KOPT-K1 (cell line): ENCODE results near the gene HK3.

Source experiments
- H3K27ac ChIP-seq: fragments of 200-600 bp; sonication (generic); 2 replicates; pipeline ENCODE4 v1.5.1; 2016; ENCODE audit warnings: antibody characterized with exemption, mild to moderate bottlenecking, low read depth, low read length; ENCODE audit not compliant: poor library complexity, severe bottlenecking
- H3K36me3 ChIP-seq: fragments of 200-600 bp; sonication (generic); 2 replicates; pipeline ENCODE4 v1.5.1; 2017; ENCODE audit warnings: antibody characterized with exemption, mild to moderate bottlenecking, low read length, moderate library complexity; ENCODE audit not compliant: insufficient read depth
- H3K9me3 ChIP-seq: fragments of 200-600 bp; sonication (generic); 2 replicates; pipeline ENCODE4 v1.5.1; 2017; ENCODE audit warnings: antibody characterized with exemption, low read length, mild to moderate bottlenecking; ENCODE audit not compliant: insufficient read depth, poor library complexity, severe bottlenecking

Gene HK3

DNA sequence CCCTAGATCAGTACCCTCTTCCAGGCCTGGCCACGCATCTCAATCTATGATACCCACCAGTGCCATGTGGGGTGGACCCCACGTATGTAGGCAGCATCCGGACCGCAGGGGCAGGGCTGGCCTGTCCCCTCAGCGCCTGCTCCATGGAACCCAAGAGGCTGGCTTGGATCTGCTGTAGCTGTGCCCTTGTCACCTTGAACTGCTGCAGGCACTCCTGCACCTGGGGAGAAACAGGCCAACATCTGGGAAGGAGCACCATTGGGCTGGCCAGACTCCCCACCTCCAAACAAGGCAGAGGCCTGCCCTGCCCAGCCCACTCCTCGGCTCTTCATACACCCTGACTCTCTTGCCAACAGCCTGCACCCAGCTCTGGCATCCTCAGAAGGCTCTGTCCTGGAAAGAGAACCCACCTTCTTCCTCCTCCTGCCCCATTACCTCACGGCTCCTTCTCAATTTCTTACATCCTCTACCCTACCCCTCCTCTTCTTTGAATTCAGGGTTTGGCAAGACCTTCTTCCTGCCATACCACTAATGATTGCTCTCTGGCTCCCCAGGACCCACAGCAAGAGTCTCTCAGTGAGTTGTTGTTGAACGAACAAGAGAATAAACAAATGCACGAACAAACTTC, 7.7 kb downstream of the HK3 start:
- Histone ChIP-seq H3K27ac (no peak overlapping the region), H3K36me3 (no peaks in the 10 kb centered on the region), H3K9me3 (no peaks in the 10 kb centered on the region)

DNA sequence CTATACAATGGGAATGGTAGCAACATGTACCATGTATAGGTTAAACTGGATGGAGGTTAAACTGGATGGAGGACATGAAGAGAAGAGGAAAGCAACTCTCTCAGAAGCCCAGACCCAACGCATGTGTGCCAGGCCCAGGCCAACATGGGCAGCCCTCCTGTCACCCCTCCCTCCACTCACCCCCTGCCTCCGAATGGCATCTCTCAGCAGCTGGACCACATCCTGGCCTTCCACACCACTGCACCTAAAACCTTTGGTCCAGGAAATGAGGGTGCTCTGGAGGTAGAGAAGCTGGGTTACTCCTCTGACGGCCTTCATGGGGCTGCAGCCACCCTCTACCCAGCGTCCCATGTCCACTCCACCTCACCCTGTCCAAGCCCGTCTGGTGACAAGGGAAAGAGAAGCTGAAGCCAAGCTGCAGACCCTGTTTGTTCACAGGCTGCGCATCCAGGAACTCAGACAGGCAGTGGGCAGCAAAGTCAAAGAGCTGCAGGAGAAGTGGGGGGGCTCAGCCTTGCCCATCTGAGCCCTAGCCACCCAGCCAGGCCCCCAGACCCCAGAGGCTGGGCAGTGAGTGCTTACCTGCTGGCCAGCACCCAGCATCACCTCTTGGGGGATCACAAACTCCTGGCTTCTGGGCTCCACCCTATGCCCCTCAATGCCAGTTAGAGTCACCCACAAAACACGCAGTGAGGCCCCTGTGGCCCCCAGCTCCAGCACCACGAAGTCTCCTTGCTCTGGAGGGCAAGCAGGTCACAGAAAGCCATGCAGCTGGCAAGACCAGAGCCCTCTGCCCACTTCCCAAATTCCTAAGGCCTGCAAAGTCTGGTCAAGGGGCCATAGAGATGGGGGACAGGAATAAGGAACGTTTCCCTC, 8.5 kb downstream of the HK3 start:
- no peak overlapping the region for H3K27ac ChIP-seq
- H3K9me3 ChIP-seq, result no peaks in the 10 kb centered on the region
- no peaks in the 10 kb centered on the region for H3K36me3 ChIP-seq

DNA sequence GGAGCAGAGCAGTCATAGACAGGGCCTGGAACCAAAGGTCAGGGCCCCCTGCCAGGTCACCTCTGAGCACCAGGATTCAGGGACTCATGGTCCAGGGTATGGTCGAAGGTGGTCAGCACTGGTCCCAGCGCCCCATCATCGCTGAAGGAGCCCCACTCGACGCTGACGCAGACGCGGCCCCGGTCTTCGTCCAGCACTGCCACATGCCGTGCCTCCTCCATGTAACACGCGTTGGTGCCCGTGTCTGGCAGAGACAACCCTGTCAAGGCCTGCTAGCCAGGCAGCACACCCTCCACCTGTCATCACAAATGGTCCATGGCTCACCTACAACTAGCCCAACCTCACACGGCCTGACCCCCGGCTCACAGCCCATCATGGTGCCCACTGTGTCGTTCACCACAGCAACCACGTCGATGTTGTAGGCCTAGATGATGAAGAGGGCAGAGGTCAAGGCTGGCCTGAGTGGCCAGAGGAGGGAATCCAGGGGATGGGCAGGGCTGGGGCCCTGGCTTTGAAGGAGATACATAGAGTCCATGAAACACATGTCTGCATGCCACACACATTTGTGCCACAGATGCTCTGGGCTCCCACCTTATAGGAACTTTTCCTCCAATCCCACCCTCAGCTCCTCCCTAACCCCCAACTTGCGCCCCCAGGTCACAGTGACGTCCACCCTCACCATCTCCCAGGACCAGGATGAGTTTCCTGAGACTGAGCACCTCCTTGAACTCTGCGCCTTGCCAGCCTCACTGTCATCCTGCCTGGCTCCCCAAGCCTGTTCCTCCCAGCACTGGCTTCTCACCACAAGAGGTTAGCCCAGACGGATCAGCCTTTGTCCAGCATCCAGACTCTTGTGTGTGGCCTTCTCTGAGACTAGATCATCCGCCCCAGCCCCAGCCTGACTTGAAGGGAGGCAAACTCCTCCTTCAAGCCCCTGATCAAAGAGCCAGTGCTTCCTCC, 9.5 kb downstream of the HK3 start:
- Histone ChIP-seq H3K9me3 (no peaks in the 10 kb centered on the region), H3K36me3 (no peaks in the 10 kb centered on the region), H3K27ac (no peak overlapping the region)

DNA sequence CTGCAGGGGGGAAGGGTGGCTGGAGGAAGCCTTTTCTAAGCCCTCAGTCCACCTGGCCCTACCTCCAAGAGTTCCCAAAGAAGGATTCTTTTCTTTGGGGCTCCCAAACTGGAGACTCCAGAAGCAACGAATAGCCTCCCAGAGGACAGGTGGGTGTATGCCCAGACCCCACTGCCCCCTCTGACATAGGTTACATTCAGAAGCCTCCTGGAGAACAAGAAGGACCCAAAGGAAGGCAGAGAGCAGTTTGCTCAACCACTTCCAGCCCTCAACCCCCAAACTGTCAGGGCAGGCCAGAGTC, 10.3 kb downstream of the HK3 start:
- no peaks in the 10 kb centered on the region for H3K9me3 ChIP-seq

DNA sequence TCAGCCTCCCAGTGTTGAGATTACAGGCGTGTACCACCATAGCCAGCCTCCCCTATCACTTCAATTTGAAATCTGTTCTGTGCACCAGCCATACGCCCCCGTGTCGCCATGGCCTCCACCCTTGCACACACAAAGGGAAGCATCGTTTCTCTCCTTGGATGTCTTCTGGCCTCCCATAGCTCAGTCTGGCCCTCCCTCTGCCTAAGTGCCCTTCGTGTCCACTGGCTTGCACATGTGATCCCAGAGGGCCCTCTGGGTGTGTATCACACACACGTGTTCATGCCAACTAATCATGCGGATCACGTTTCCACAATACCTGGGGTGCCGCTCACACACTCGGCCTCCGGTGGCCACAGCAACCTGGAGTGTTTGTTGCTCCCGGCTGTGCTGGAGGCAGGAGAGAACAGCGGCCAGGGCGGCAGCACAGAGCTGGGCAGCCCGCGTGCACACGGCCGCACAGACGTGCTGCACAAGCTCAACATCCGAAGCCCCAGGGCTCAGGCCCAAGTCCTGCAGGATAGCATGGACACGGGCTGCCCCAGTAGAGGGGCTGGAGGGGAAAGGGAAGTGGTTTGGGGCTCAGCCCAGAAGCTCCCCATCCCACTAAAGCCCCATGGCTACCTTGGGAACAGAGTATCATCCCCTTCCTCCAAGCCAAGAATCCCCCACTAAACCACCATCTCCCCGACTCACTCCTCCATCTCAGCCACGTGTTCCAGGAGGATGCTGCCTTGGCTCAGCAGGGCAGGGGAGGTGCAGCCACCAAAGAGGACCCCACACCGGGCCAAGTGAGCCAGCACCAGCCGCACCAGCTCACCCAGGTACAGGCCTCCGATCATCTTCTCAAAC, 10.9 kb downstream of the HK3 start:
- no peaks in the 10 kb centered on the region for H3K9me3 ChIP-seq
- H3K36me3 ChIP-seq, result no peaks in the 10 kb centered on the region
- no peak overlapping the region for H3K27ac ChIP-seq

More for the DNA sequence above, 10.3 kb downstream of the HK3 start:
- Histone ChIP-seq H3K36me3 (no peaks in the 10 kb centered on the region), H3K27ac (no peak overlapping the region)

DNA sequence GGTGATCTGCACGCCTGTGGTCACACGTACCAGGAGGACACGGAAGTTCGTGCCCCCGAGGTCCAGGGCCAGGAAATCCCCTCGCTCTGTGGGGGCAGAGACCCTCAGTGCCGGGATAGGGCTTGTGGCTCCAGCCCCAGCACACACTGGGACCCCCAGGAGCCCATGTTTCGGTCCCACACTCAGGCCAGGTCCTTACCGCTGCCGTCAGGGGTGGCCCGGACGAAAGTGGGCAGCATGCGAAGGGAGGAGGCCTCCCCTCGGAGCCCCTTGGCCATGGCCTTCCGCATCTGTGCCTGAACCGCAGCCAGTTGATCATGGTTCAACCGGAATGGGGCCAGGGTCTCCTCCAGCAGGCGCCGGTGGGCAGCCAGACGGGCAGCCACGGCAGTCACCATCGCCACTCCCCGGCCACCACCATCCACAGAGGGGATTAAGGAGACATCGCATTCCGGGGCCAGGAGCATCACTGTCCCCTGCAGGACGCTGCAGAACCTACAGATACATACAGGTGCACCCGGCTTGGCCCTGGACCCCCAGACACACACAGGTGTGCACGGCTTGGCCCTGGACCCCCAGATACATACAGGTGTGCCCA, 11.8 kb downstream of the HK3 start:
- Histone ChIP-seq H3K27ac (no peak overlapping the region), H3K9me3 (no peaks in the 10 kb centered on the region), H3K36me3 (no peaks in the 10 kb centered on the region)

DNA sequence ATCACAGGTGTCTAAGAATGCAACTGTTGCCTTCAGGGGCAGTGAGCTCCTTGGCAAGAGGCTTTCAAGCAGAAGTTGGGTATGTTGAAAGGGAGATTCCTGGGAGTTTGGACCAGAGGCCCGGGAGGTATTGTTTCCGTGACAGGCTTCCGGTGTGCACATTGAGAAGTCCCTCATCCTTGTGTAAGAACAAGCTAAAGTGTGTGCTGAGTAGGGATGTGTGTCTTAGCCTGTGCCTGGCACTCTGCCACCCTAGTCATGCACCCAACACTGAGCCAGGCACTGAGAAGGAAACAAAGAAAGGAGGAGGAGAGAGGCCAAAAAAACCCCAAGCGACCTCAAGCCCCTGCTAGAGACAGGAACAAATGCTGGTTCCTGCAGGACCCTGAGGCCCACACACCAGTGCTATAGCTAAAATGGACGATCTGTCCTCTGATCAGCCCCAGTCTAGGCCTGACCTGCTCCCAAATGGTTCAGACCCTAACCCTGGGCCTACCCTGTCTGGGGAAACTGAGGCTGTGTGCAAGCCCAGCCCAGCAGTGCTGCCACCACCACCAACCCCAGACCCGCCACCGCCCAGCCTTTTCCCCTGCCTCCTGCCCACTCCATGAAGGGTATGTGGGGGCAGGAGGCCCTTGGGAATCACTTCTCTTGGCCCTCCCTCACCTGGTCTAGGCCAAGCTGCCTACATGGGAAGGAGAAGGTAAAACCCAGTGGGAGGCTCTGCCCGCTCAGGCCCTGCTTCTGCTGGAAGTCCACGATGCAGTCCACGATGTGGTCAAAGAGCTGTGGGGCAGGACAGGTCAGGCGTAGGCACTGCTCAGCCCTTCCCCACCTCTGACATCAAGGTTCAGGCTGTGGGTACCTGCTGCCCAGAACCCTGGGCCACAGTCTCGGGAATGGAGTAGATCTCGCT, 12.6 kb downstream of the HK3 start:
- no peaks in the 10 kb centered on the region for H3K9me3 ChIP-seq
- H3K27ac ChIP-seq, result no peak overlapping the region
- no peaks in the 10 kb centered on the region for H3K36me3 ChIP-seq

DNA sequence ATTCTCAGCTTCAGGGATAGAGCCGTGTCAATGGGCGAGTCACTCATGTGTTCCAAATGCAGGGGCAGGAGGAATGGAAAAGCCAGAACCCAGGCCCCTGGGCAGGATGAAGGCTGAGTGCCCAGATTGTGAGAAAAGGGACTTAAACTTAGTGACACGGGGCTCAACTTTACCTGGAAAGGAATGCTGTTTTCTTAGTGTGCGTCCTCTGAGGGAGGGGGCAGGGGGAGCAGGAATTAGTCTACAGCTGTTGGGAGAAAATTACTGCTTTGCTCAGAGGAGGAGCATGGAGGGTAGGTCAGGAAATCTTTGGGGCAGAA, 14.6 kb downstream of the HK3 start:
- no peak overlapping the region for H3K27ac ChIP-seq
- H3K9me3 ChIP-seq, result no peaks in the 10 kb centered on the region
- no peaks in the 10 kb centered on the region for H3K36me3 ChIP-seq

DNA sequence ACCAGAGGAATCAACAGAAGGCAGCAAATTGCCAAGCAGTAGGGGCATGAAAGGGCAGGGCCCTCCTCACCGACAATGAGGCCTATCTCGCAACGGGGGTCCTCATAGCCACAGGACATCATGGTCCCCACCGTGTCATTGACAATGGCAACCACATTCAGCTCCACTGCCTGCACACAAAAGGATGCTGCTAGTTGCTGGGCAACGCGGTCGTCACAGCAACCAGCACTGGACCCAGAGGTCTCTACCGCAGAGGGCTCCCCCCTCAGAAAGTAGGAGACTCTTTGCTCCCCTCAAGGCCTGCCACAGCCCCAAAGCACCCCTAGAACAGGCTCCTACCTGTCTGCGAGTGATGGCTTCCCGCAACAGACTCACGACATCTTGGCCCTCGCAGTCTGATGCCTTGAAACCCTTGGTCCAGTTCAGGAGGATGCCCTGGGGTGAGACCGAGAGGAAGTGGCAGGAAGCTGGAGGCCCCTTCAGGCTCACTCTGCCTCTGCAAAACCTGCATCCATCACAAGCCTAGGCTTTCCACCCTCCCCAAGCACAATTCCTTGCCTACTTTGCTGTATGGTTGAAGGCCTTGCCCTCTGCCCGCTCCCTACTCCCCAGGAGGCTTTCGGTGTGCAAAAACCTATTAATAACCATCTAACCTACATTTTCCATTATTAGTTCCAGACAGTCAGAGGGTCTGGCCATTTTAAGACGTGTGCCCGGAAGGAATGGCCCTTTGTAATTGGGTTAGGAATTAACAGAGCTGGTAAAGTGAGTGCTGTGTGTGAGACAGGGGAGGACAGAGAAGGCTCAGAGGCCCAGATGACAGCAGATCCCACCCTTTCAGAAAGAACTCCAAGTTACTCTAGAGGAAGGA, 15.2 kb downstream of the HK3 start:
- no peak overlapping the region for H3K27ac ChIP-seq
- no peaks in the 10 kb centered on the region for H3K9me3 ChIP-seq
- no peaks in the 10 kb centered on the region for H3K36me3 ChIP-seq

DNA sequence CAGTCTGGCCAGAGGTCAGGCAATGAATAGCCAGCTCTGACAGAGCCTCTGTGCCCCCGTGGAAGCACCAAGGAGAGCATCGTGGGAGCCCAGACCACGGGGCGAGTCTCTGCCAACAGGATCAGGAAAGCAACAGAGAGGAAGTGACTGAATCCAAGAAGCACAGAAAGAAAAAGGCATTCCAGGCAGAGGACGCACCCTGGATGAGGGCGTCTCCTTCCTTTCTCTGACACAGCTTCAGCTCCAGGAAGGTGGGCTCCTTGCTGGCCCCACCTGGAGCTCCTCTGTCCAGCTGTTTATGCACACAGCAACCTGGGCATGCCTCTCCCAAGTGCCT, 16.6 kb downstream of the HK3 start:
- Histone ChIP-seq H3K9me3 (no peaks in the 10 kb centered on the region), H3K36me3 (no peaks in the 10 kb centered on the region), H3K27ac (no peak overlapping the region)

DNA sequence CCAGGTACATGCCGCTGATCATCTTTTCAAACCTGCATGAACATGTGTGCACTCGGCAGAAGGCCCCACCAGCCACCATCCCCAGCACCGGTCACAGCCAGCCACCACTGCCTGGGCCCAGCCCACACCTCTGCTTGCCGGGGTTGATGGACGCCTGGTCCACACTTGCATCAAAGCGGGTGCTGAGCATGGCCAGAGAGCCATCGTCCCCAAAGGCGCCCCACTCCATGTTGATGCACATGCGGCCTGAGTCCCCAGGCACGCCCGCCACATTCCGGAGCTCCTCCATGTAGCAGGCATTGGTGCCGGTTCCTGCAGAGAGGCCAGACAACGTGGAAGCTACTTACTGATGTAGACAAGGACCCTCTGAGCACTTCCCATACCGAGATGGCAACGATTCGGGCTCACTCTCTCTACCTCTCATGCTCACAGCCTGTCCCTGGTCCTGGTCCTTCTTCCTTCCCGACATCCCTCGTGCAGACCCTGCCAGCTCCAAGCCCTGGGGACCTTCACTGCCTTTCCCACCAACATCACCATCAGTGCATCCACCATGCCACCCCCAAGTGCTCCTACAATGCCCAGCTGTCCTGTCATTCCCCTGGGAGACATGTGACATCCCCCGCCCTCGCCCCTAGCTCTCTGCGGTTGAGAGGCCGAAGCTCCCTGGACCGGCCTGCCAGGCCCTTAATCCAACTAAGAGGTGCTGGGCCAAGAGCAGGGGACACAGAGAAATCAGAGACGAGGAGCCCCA, 17.2 kb downstream of the HK3 start:
- H3K36me3 ChIP-seq, result no peaks in the 10 kb centered on the region
- H3K9me3 ChIP-seq, result no peaks in the 10 kb centered on the region
- no peak overlapping the region for H3K27ac ChIP-seq

DNA sequence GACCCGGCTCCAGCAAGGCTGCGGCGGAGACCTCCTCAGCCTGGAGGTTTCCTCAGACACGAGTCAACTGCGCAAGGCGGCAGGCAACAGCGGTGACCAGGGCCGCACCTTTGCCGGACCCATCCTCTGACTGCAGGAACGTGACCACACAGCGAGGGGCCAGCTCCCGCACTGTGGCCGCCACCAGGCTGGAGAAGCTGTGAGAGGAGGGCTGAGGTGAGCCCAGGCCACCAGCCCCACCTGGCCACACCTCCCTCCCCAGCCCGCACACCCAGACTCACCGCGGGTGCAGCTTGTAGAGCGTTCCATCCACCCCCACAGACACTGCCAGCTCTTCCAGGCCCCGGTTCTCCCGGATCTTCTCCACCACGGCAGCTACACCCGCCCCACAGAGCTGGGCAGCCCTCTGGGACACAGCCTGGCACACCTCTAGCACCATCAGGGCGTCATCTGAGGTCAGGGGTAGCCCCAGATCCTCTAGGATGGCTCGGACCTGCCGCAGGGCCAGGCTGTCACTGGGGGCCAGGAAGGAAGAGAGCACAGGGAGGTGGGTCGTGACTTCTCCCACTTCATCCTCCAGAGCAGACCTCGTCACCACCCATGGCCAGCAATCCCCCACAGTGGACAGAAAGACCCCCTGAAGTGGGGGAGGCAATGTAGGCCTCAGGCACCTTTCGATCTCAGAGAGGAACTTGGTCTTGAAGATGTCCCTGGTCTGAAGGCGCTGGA, 18.0 kb downstream of the HK3 start:
- H3K36me3 ChIP-seq, result no peaks in the 10 kb centered on the region
- no peak overlapping the region for H3K27ac ChIP-seq
- H3K9me3 ChIP-seq, result no peaks in the 10 kb centered on the region
